ENCODE data around the gene GABBR2.

The GABBR2 gene

GRCh38 chr9:98331536-98332259 is 377.0 kb downstream of the GABBR2 start:
- DNase-seq: no peak

GRCh38 chr9:98330831-98331230 is 377.9 kb downstream of the GABBR2 start:
- DNase-seq: no peak

- no peak for DNase-seq
Measured at GRCh38 chr9:98329904-98330303, 378.8 kb downstream of the GABBR2 start.

GRCh38 chr9:98329281-98329680 is 379.5 kb downstream of the GABBR2 start:
- DNase-seq: no peak

GRCh38 chr9:98328770-98329169 is 380.0 kb downstream of the GABBR2 start:
- DNase-seq: no peak

- DNase-seq: no peak
Measured at GRCh38 chr9:98328141-98328540, 380.6 kb downstream of the GABBR2 start.

- DNase-seq: no peak
Measured at GRCh38 chr9:98327249-98327561, 381.5 kb downstream of the GABBR2 start.

- no peak for DNase-seq
Measured at GRCh38 chr9:98326459-98327248, 382.1 kb downstream of the GABBR2 start.

GRCh38 chr9:98324801-98325200 is 383.9 kb downstream of the GABBR2 start:
- no peak for DNase-seq

GRCh38 chr9:98323831-98324135 is 385.0 kb downstream of the GABBR2 start:
- DNase-seq: no peak

GRCh38 chr9:98323051-98323830 is 385.5 kb downstream of the GABBR2 start:
- DNase-seq: no peak

- no peak for DNase-seq
Measured at GRCh38 chr9:98321269-98321668, 387.5 kb downstream of the GABBR2 start.

- DNase-seq: no peak
Measured at GRCh38 chr9:98318834-98319478, 389.8 kb downstream of the GABBR2 start.

- DNase-seq: no peak
Measured at GRCh38 chr9:98318041-98318790, 390.5 kb downstream of the GABBR2 start.

GRCh38 chr9:98317134-98317857 is 391.4 kb downstream of the GABBR2 start:
- no peak for DNase-seq

GRCh38 chr9:98316445-98317133 is 392.1 kb downstream of the GABBR2 start:
- no peak for DNase-seq

GRCh38 chr9:98315551-98316060 is 393.1 kb downstream of the GABBR2 start:
- DNase-seq: peak; percentile 68

GRCh38 chr9:98315067-98315453 is 393.7 kb downstream of the GABBR2 start:
- DNase-seq: no peak

GRCh38 chr9:98314381-98315066 is 394.2 kb downstream of the GABBR2 start:
- DNase-seq: no peak

GRCh38 chr9:98312365-98312764 is 396.4 kb downstream of the GABBR2 start:
- DNase-seq: no peak

- DNase-seq: no peak
Measured at GRCh38 chr9:98311541-98311940, 397.2 kb downstream of the GABBR2 start.
